Lung microvascular endothelial cell (primary cell): ENCODE measurements around the gene RAD23B. TPM values are rescaled to one million over a fixed set of nuclear protein-coding genes. Genes with fewer than 3 reads are reported as not detected.

Experiments
- DNase-seq, 2 donors: peaks; one replicate each; pipeline versions ENCODE4 v3.0.0 to v3.0.0-alpha.2; 2010; ENCODE audit warnings: low read depth in 2 of 2
- total RNA-seq: library from RNA; depleted of rRNA; stranded (reverse); fragments of >200 nt; gene quantifications from 2 replicates; pipeline ENCODE4 v1.2.1, GENCODE V29; 2014

RAD23B gene
- total RNA-seq, 1 donor from 2014 or later: 66.3 TPM

GRCh38 chr9:107373809-107374208 is 90.7 kb downstream of the RAD23B start:
- no peak for DNase-seq

- DNase-seq: no peak
These were observed 91.9 kb downstream of the RAD23B start for GRCh38 chr9:107375001-107375400.

DNA sequence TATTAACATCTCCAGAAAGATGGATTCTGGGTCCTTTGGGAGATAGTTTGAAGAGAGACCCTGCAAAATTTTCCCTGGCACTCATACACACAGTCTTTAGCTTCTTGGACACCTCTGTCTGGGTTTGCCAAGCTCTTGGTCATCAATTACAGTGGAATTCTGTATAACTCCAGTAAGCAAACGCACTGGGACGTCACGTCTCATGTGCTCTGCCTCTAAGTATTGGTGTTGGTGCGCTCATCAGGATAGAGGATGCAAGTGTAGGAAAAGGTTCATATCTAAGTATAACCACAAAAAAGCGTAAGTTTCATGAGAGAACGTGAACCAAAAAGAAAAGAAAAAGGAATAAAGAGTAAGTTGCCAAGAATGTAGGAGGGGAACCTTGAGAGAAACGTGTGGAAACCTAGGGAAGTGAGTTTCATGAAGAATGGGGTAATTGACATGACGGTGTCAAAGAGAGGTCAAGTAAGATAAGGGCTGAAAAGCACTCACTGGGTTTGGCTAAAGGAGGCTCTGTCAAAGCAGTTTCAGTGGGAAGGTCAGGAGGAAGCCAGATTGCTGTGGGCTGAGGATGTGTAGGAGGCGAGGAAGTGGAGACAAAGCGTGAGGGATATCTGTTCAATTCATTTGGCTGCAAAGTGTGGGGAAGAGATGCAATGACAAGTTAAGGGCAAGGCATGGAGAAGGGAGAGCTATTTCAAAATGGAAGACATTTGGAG is 92.7 kb downstream of the RAD23B start:
- no peak for DNase-seq

- DNase-seq: no peak
These were observed 94.9 kb downstream of the RAD23B start for GRCh38 chr9:107378006-107378405.

Other genes starting within 250 kb of the RAD23B start
- 0.65 and 15.1 TPM in 2 replicates for gene KLF4, start 206.5 kb downstream of the RAD23B start, total RNA-seq